HG03060 (cell line): ENCODE data around the gene GUCY2C.

Experiments
- ATAC-seq: cut with Tn5 transposase; IDR thresholded peaks from one replicate; pipeline ENCODE4 v1.9.1; 2021; ENCODE audit warnings: low read depth, moderate number of reproducible peaks; ENCODE audit not compliant: unreplicated experiment

Gene GUCY2C

GRCh38 chr12:14629832-14630710, 66.3 kb downstream of the GUCY2C start:
- ATAC-seq: peak; percentile 91

GRCh38 chr12:14628771-14629170, 67.6 kb downstream of the GUCY2C start:
- ATAC-seq: no peak

- ATAC-seq: peak; percentile 61
Measured at GRCh38 chr12:14621826-14622225, 74.6 kb downstream of the GUCY2C start.

- ATAC-seq: peak; percentile 52
Measured at GRCh38 chr12:14619741-14620501, 76.5 kb downstream of the GUCY2C start.

- no peak for ATAC-seq
Measured at GRCh38 chr12:14618983-14619382, 77.4 kb downstream of the GUCY2C start.

GRCh38 chr12:14614704-14615121, 81.7 kb downstream of the GUCY2C start:
- ATAC-seq: peak; percentile 41

GRCh38 chr12:14613718-14614117, 82.7 kb downstream of the GUCY2C start:
- ATAC-seq: peak; percentile 88

- ATAC-seq: no peak
Measured at GRCh38 chr12:14612898-14613445, 83.4 kb downstream of the GUCY2C start.

GRCh38 chr12:14612250-14612649, 84.1 kb downstream of the GUCY2C start:
- no peak for ATAC-seq

- no peak for ATAC-seq
Measured at GRCh38 chr12:14611640-14612203, 84.7 kb downstream of the GUCY2C start.

GRCh38 chr12:14607568-14607967, 88.8 kb downstream of the GUCY2C start:
- ATAC-seq: no peak

- ATAC-seq: no peak
Measured at GRCh38 chr12:14605401-14605989, 90.9 kb downstream of the GUCY2C start.

GRCh38 chr12:14601692-14602478, 94.5 kb downstream of the GUCY2C start:
- no peak for ATAC-seq

- ATAC-seq: no peak
Measured at GRCh38 chr12:14597480-14597879, 98.9 kb downstream of the GUCY2C start.

GRCh38 chr12:14591719-14592118, 104.7 kb downstream of the GUCY2C start:
- ATAC-seq: no peak

- ATAC-seq: no peak
Measured at GRCh38 chr12:14589169-14590004, 107.0 kb downstream of the GUCY2C start.

- no peak for ATAC-seq
Measured at GRCh38 chr12:14588571-14588970, 107.8 kb downstream of the GUCY2C start.

GRCh38 chr12:14578646-14579045, 117.8 kb downstream of the GUCY2C start:
- no peak for ATAC-seq

GRCh38 chr12:14577344-14577743, 119.1 kb downstream of the GUCY2C start:
- ATAC-seq: no peak
